Urothelium cell line (cell line): Measurements from ENCODE around the gene ZMAT3.

Experiments used
- DNase-seq: peaks from one replicate; pipeline ENCODE4 v3.0.0; 2011; ENCODE audit warnings: low spot score, mixed read lengths
- FAIRE-seq: peaks from 2 replicates; lab custom pipeline; 2011; peaks lifted over from hg19 to GRCh38; lab: Jason Lieb, UNC

Gene ZMAT3

GRCh38 chr3:179027326-179027900 lies 44.2 kb downstream of the ZMAT3 start:
- no peak for FAIRE-seq
- DNase-seq, result no peak

GRCh38 chr3:179026636-179027035 lies 45.0 kb downstream of the ZMAT3 start:
- FAIRE-seq (no peak), DNase-seq (no peak)

- no peak for FAIRE-seq
Measured at GRCh38 chr3:179021119-179021903, 50.3 kb downstream of the ZMAT3 start.

GRCh38 chr3:179020112-179020511 lies 51.5 kb downstream of the ZMAT3 start:
- DNase-seq (no peak), FAIRE-seq (no peak)

More at GRCh38 chr3:179021119-179021903, 50.3 kb downstream of the ZMAT3 start:
- DNase-seq, result no peak

- FAIRE-seq, result no peak
- DNase-seq, result no peak
Measured at GRCh38 chr3:179018808-179019207, 52.8 kb downstream of the ZMAT3 start.

GRCh38 chr3:179016979-179017670 lies 54.5 kb downstream of the ZMAT3 start:
- FAIRE-seq (no peak), DNase-seq (no peak)

- DNase-seq (peak; percentile 51), FAIRE-seq (no peak)
Measured at GRCh38 chr3:179015551-179016020, 56.0 kb downstream of the ZMAT3 start.

- FAIRE-seq, result no peak
Measured at GRCh38 chr3:179005706-179006105, 65.9 kb downstream of the ZMAT3 start.

GRCh38 chr3:179005213-179005612 lies 66.4 kb downstream of the ZMAT3 start:
- DNase-seq, result no peak
- FAIRE-seq, result no peak

More at GRCh38 chr3:179005706-179006105, 65.9 kb downstream of the ZMAT3 start:
- no peak for DNase-seq

GRCh38 chr3:179000659-179001058 lies 71.0 kb downstream of the ZMAT3 start:
- FAIRE-seq (no peak), DNase-seq (no peak)

GRCh38 chr3:179000144-179000543 lies 71.5 kb downstream of the ZMAT3 start:
- DNase-seq (no peak), FAIRE-seq (no peak)

GRCh38 chr3:178996399-178996798 lies 75.2 kb downstream of the ZMAT3 start:
- FAIRE-seq, result no peak

GRCh38 chr3:178990293-178990692 lies 81.3 kb downstream of the ZMAT3 start:
- DNase-seq (no peak), FAIRE-seq (no peak)

More at GRCh38 chr3:178996399-178996798, 75.2 kb downstream of the ZMAT3 start:
- no peak for DNase-seq

- no peak for FAIRE-seq
Measured at GRCh38 chr3:178989821-178990220, 81.8 kb downstream of the ZMAT3 start.

GRCh38 chr3:178987745-178988144 lies 83.9 kb downstream of the ZMAT3 start:
- DNase-seq, result no peak
- FAIRE-seq, result no peak

More at GRCh38 chr3:178989821-178990220, 81.8 kb downstream of the ZMAT3 start:
- DNase-seq, result no peak

- no peak for FAIRE-seq
- no peak for DNase-seq
Measured at GRCh38 chr3:178986456-178986855, 85.2 kb downstream of the ZMAT3 start.

GRCh38 chr3:178982137-178982536 lies 89.5 kb downstream of the ZMAT3 start:
- FAIRE-seq (no peak), DNase-seq (no peak)

GRCh38 chr3:178975320-178975719 lies 96.3 kb downstream of the ZMAT3 start:
- DNase-seq (no peak), FAIRE-seq (no peak)

GRCh38 chr3:178971614-178972013 lies 100.0 kb downstream of the ZMAT3 start:
- DNase-seq (no peak), FAIRE-seq (no peak)

GRCh38 chr3:178969004-178969700 lies 102.5 kb downstream of the ZMAT3 start:
- DNase-seq, result no peak
- no peak for FAIRE-seq
